BLaER1 treated with 17β-estradiol and CSF1 and Interleukin-3, amounts not matched to agents 10 nM and 100 nM (cell line): ENCODE data around the gene C11orf16.
A peak's percentile ranks its signal among the peaks of the same experiment; 100 is the strongest.
"Not testable (repeated sequence)": the region's sequence is repeated elsewhere in the genome, so short reads cannot be mapped to it uniquely, and the experiment has no call there.

ENCODE experiments used
- H3K27ac ChIP-seq, 11 experiments: shearing (Covaris generic); formaldehyde crosslinking; 2 replicates each; pipeline ENCODE4 v1.8.1; 2022
- H3K27me3 ChIP-seq, 11 experiments: shearing (Covaris generic); formaldehyde crosslinking; 2 replicates each; pipeline ENCODE4 v1.8.1; 2022
- H3K36me3 ChIP-seq, 11 experiments: shearing (Covaris generic); formaldehyde crosslinking; 2 replicates each; pipeline ENCODE4 v1.8.1; 2022
- H3K4me1 ChIP-seq, 10 experiments: shearing (Covaris generic); formaldehyde crosslinking; 2 replicates each; pipeline ENCODE4 v1.8.1; 2022
- H3K4me2 ChIP-seq, 11 experiments: shearing (Covaris generic); formaldehyde crosslinking; 2 replicates each; pipeline ENCODE4 v1.8.1; 2022
- H3K4me3 ChIP-seq, 10 experiments: shearing (Covaris generic); formaldehyde crosslinking; 2 replicates each; pipeline ENCODE4 v1.8.1; 2022
- H3K9ac ChIP-seq, 11 experiments: shearing (Covaris generic); formaldehyde crosslinking; 2 replicates each; pipeline ENCODE4 v1.8.1; 2022
- H3K9me3 ChIP-seq, 11 experiments: shearing (Covaris generic); formaldehyde crosslinking; replicated peaks in 1 of 11; 2 replicates each; pipeline ENCODE4 v1.8.1; 2022
- H4K20me1 ChIP-seq, 11 experiments: shearing (Covaris generic); formaldehyde crosslinking; 2 replicates each; pipeline ENCODE4 v1.8.1; 2022
- Cebpa-rat ChIP-seq, 11 experiments: shearing (Covaris generic); IDR thresholded peaks; 2 replicates each; pipeline ENCODE4 v1.8.1; 2022

C11orf16 gene

DNA sequence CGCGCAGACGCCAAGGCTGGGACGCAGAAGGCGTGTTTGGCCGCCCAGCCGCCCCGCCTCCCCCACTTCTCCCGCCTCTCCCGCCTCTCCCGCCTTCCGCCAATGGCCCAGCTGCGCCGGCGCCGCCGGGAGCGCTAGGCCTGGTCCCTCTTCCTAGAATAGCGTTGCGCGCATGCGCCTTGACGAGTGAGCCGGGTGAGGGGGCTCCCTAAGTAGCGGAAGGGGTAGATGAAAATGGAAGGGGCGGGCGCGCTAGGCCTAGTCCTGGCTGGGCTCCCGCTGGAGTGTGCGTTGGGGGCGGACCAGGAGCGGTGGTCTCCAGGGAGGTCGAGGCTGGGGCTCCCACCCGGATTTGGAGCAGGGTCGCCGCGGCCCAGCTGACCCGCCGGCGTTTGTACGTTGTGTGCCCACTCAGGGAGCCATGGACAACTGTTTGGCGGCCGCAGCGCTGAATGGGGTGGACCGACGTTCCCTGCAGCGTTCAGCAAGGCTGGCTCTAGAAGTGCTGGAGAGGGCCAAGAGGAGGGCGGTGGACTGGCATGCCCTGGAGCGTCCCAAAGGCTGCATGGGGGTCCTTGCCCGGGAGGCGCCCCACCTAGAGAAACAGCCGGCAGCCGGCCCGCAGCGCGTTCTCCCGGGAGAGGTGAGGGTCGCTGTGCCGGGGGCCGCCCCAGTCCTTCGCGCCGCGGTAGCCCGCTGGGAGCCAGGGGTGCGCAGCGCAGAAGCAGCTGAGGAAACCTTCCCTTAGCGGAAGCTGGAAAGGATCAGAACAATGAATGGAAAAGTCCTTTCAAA lies 21.5 kb downstream of the C11orf16 start, which contains the start of gene AKIP1:
Gene AKIP1 (plus strand): TSS at position 161 of the 795 bp plus-strand sequence. CDS start 261 bp downstream, at position 422.
- H3K4me1 ChIP-seq, result peaks cover 42 to 66% (median 54%) of the 10 kb centered on the region in 10 experiments
- H3K4me2 ChIP-seq, result peak within 1 kb of the TSS; percentile 75 to 96 (median 93)
- H4K20me1 ChIP-seq, result peaks cover 0 to 10% (median 0%) of the 10 kb centered on the region in 11 experiments; a peak in 4 of 22 replicates
- peaks cover 10 to 16% (median 14%) of the 10 kb centered on the region in 11 experiments; a peak in 21 of 22 replicates for H3K36me3 ChIP-seq
- H3K27me3 ChIP-seq, result no peaks in the 10 kb centered on the region
- no peak for TF ChIP-seq Cebpa-rat (IDR thresholded peaks at IDR 0.05)
- H3K4me3 ChIP-seq, result peak within 1 kb of the TSS; percentile 76 to 99 (median 82)
- no peaks in the 10 kb centered on the region for H3K9me3 ChIP-seq
- H3K27ac ChIP-seq, result peak within 1 kb of the TSS; percentile 78 to 95 (median 91)
- peak within 1 kb of the TSS; percentile 81 to 97 (median 92) for H3K9ac ChIP-seq

- peaks cover 0 to 10% (median 0%) of the 10 kb centered on the region in 11 experiments; a peak in 4 of 22 replicates for H4K20me1 ChIP-seq
- H3K27ac ChIP-seq, result peak overlapping the region in 7 of 11 experiments; percentile 17 to 44 (median 32); a peak in 9 of 22 replicates
- no peak for TF ChIP-seq Cebpa-rat (IDR thresholded peaks at IDR 0.05)
- peak overlapping the region; percentile 59 to 97 (median 68); a peak in 21 of 22 replicates for H3K9ac ChIP-seq
- H3K4me2 ChIP-seq, result peak overlapping the region; percentile 75 to 96 (median 92)
- H3K36me3 ChIP-seq, result peaks cover 4 to 10% (median 8%) of the 10 kb centered on the region in 11 experiments; a peak in 16 of 22 replicates
- peaks cover 42 to 66% (median 53%) of the 10 kb centered on the region in 10 experiments for H3K4me1 ChIP-seq
- no peaks in the 10 kb centered on the region for H3K9me3 ChIP-seq
- no peaks in the 10 kb centered on the region for H3K27me3 ChIP-seq
- H3K4me3 ChIP-seq, result peak overlapping the region; percentile 76 to 99 (median 82)
Observed at GRCh38 chr11:8910649-8911026, 22.1 kb downstream of the C11orf16 start.

DNA sequence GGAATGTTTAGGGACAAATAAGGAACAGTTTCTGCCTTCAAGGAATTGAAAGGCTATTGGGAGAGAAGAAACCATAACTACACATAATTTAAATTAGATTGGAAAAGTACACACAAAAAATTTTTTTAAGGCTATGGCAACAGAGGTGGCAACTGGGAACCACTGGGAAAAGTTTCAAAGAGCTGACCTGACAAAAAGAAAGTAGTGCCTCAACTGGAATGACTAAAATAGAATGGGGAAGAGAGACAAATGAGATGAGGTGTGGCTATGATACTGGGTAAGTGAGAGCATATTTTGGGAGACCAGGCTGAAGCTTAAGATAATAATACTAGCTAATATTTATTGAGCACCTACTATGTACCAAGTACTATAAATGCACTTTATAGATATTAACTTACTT lies 24.6 kb downstream of the C11orf16 start:
- no peak overlapping the region for H3K27ac ChIP-seq
- no peak overlapping the region for H3K4me3 ChIP-seq
- H4K20me1 ChIP-seq, result no peaks in the 10 kb centered on the region
- TF ChIP-seq Cebpa-rat (IDR thresholded peaks at IDR 0.05), result no peak
- H3K36me3 ChIP-seq, result no peaks in the 10 kb centered on the region
- H3K9ac ChIP-seq, result no peak overlapping the region
- peak overlapping the region in 4 of 11 experiments; percentile 79 to 96 (median 94); a peak in 7 of 22 replicates for H3K4me2 ChIP-seq
- H3K27me3 ChIP-seq, result no peaks in the 10 kb centered on the region
- H3K4me1 ChIP-seq, result peaks cover 19 to 41% (median 28%) of the 10 kb centered on the region in 10 experiments
- H3K9me3 ChIP-seq, result no peaks in the 10 kb centered on the region

DNA sequence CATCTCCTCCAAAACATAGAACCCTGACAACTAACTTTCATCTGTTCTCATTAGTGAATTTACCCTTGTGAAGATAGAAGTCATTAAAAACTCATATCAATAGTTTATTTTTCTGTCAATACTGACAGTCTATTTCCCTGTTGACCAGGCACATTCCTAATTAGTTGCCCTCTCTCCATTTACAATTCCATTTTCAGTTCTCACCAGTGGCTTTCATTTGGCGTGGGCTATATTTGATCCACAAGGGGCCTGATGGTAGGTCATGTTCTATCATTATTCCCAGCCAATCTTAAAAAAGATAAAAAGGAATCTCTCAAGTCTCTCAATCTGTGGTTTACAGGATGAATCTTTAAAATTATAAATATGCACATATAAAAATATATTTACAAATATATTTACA lies 25.6 kb downstream of the C11orf16 start:
- Histone ChIP-seq H3K4me2 (no peak overlapping the region), H3K27me3 (no peaks in the 10 kb centered on the region), H3K4me1 (peaks cover 10 to 31% (median 19%) of the 10 kb centered on the region in 10 experiments), H3K27ac (no peak overlapping the region), H4K20me1 (no peaks in the 10 kb centered on the region), H3K9ac (no peak overlapping the region), H3K36me3 (no peaks in the 10 kb centered on the region), H3K9me3 (peaks cover 0 to 8% (median 5%) of the 10 kb centered on the region in 11 experiments; a peak in 16 of 22 replicates), H3K4me3 (no peak overlapping the region)
- no peak for TF ChIP-seq Cebpa-rat (IDR thresholded peaks at IDR 0.05)

GRCh38 chr11:8905528-8906165 lies 27.1 kb downstream of the C11orf16 start:
- H3K4me2 ChIP-seq, result no peak overlapping the region
- no peak overlapping the region for H3K4me3 ChIP-seq
- H4K20me1 ChIP-seq, result no peaks in the 10 kb centered on the region
- no peak overlapping the region for H3K9ac ChIP-seq
- no peaks in the 10 kb centered on the region for H3K36me3 ChIP-seq
- H3K9me3 ChIP-seq, result peaks cover 3 to 20% (median 16%) of the 10 kb centered on the region in 11 experiments; a peak in 21 of 22 replicates
- no peak for TF ChIP-seq Cebpa-rat (IDR thresholded peaks at IDR 0.05)
- H3K4me1 ChIP-seq, result peaks cover 8 to 30% (median 18%) of the 10 kb centered on the region in 10 experiments; a peak in 19 of 20 replicates
- H3K27me3 ChIP-seq, result no peaks in the 10 kb centered on the region
- H3K27ac ChIP-seq, result no peak overlapping the region

- no peak overlapping the region for H3K4me2 ChIP-seq
- peaks cover 43 to 57% (median 54%) of the 10 kb centered on the region in 11 experiments for H3K9me3 ChIP-seq
- no peak overlapping the region for H3K9ac ChIP-seq
- H3K36me3 ChIP-seq, result no peaks in the 10 kb centered on the region
- H3K27me3 ChIP-seq, result no peaks in the 10 kb centered on the region
- no peaks in the 10 kb centered on the region for H4K20me1 ChIP-seq
- no peak overlapping the region for H3K4me3 ChIP-seq
- no peaks in the 10 kb centered on the region for H3K4me1 ChIP-seq
- H3K27ac ChIP-seq, result no peak overlapping the region
- no peak for TF ChIP-seq Cebpa-rat (IDR thresholded peaks at IDR 0.05)
Observed at GRCh38 chr11:8899119-8899753, 33.5 kb downstream of the C11orf16 start.

GRCh38 chr11:8891185-8891584 lies 41.6 kb downstream of the C11orf16 start:
- not testable (repeated sequence) for H3K9ac ChIP-seq, H3K27ac ChIP-seq, H3K4me3 ChIP-seq, H3K27me3 ChIP-seq, H3K4me1 ChIP-seq, H3K36me3 ChIP-seq, H4K20me1 ChIP-seq, H3K4me2 ChIP-seq
- peaks cover 0 to 18% (median 6%) of the 10 kb centered on the region in 11 experiments; a peak in 12 of 22 replicates for H3K9me3 ChIP-seq

DNA sequence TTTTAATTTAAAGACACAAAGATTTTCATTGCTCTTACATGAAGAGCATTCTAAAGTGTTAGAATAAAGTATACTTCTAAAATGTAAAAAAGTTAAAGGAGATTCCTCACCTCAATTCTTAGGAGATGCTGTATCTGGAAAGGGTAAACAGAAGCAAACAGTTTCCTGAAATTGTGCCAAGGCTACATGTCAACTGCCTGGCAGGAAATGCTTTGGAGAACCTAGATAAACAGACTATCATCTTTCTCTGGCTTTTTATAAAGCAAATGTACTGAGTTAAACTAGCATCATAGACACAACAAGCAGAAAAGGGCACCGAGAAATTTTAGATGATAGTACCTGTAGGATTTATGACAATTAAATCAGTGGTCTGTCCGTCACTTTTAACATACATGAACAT lies 46.4 kb downstream of the C11orf16 start:
- Histone ChIP-seq H3K36me3 (no peaks in the 10 kb centered on the region), H3K27ac (no peak overlapping the region), H3K27me3 (no peaks in the 10 kb centered on the region), H4K20me1 (no peaks in the 10 kb centered on the region), H3K4me3 (no peak overlapping the region), H3K4me1 (no peaks in the 10 kb centered on the region), H3K9me3 (peaks cover 0 to 18% (median 6%) of the 10 kb centered on the region in 11 experiments; a peak in 12 of 22 replicates), H3K4me2 (no peak overlapping the region), H3K9ac (no peak overlapping the region)
- no peak for TF ChIP-seq Cebpa-rat (IDR thresholded peaks at IDR 0.05)

DNA sequence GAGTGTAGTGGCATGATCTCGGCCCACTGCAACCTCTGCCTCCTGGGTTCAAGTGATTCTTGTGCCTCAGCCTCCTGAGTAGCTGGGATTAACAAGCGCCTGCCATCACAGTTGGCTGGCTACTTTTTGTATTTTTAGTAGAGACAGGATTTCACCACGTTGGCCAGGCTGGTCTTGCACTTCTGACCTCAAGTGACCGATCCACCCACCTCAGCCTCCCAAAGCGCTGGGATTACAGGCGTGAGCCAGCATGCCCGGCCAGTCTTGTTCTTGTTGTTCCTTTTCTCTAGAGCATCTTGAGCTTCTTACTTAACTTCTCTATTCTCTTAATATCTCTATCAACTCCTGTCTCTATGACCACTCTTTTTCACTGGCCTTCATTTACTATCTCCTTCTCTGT lies 51.2 kb downstream of the C11orf16 start:
- H3K36me3 ChIP-seq, H3K9me3 ChIP-seq, H3K9ac ChIP-seq, H4K20me1 ChIP-seq, H3K27ac ChIP-seq, H3K27me3 ChIP-seq, H3K4me2 ChIP-seq, H3K4me1 ChIP-seq, H3K4me3 ChIP-seq: not testable (repeated sequence)
